ENCODE measurements around the gene ARX. TPM values are rescaled to one million over a fixed set of nuclear protein-coding genes. Genes with fewer than 3 reads are reported as not detected.

ARX gene
- total RNA-seq, 1 experiment from 2014 or later, result 0.24 TPM

DNA sequence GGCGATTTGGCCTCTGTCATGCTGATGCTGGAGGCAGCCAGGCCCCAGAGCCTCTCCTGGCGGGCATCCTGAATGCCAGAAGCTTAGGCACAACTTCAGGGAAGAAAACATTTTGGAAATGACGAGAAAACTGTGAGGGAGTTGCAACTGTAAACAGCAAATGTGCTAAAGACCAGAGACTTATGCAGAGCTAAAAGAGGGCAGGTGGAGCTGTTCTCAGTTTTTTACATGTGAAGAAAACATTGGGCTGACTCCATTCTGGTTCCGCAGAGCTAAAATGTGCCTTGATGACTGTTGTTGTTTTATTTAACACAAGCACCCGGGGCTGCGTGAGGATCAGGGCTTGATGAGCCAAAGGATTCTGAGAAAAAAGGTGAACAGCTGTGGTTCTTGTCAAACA is 10.8 kb upstream of the ARX start:
- Histone ChIP-seq H3K79me2 (ENCODE audit: insufficient read depth, low read length) (no peaks in the 10 kb centered on the region), H3K18ac (ENCODE audit: insufficient read length, low read depth, low read length) (no peak overlapping the region), H3K9me3 (ENCODE audit: control insufficient read depth, low read depth, low read length) (no peaks in the 10 kb centered on the region), H4K91ac (ENCODE audit: insufficient read length, low read depth, low read length) (no peak overlapping the region), H3K27ac (ENCODE audit: insufficient read length, low read depth, low read length) (no peak overlapping the region), H3K4me2 (ENCODE audit: insufficient read depth, insufficient read length, low read length) (no peak overlapping the region), H4K5ac (ENCODE audit: insufficient read length, low read depth, low read length) (no peak overlapping the region), H2BK15ac (ENCODE audit: low read depth, low read length) (no peak overlapping the region), H2BK12ac (ENCODE audit: insufficient read length, low read depth, low read length) (no peak overlapping the region), H3T11ph (ENCODE audit: low read length) (no peak overlapping the region), H3K23me2 (ENCODE audit: insufficient read length, low read depth, low read length, poor library complexity, severe bottlenecking) (peaks cover 2% of the 10 kb centered on the region), H2AK5ac (ENCODE audit: insufficient read length, low read length) (no peak overlapping the region), H3K9ac (ENCODE audit: extremely low read depth, insufficient read length, low read length) (no peak overlapping the region), H3K23ac (ENCODE audit: insufficient read length, low read depth, low read length) (no peak overlapping the region), H4K20me1 (ENCODE audit: control insufficient read depth, insufficient read depth, insufficient read length) (no peaks in the 10 kb centered on the region), H2AFZ (ENCODE audit: low read length) (no peak overlapping the region), H3K4ac (ENCODE audit: low read depth, low read length) (no peak overlapping the region), H3K79me1 (ENCODE audit: insufficient read depth, low read depth, low read length, poor library complexity, severe bottlenecking) (no peaks in the 10 kb centered on the region), H2BK5ac (ENCODE audit: insufficient read length, low read length) (no peak overlapping the region), H3K56ac (ENCODE audit: insufficient read length, low read depth, low read length) (no peak overlapping the region), H3K4me1 (ENCODE audit: insufficient read depth, low read length) (peaks cover 2% of the 10 kb centered on the region; the same call in 1 of the 2 replicates), H2BK20ac (ENCODE audit: low read depth, low read length, poor library complexity, severe bottlenecking) (no peak overlapping the region), H2BK120ac (ENCODE audit: low read depth, low read length, poor library complexity, severe bottlenecking) (no peak overlapping the region), H3K27me3 (ENCODE audit: insufficient read depth, low read length) (peaks cover 19% of the 10 kb centered on the region), H4K8ac (replicated peaks; ENCODE audit: insufficient read length, low read depth, low read length) (no peak overlapping the region), H3K14ac (ENCODE audit: insufficient read depth, low read length) (no peak overlapping the region)
- Mint-ChIP-seq H3K36me3 (ENCODE audit: insufficient read depth in 1 of 3, low read depth in 3 of 3) (no peaks in the 10 kb centered on the region), H3K9me3 (peaks cover 0 to 2% of the 10 kb centered on the region in 2 experiments; a peak in 1 of 5 replicates), H3K27ac (no peak overlapping the region; a peak in 1 of 7 replicates), H3K4me1 (peaks cover 50 to 52% of the 10 kb centered on the region in 2 experiments), H3K4me3 (no peak overlapping the region), H3K27me3 (ENCODE audit: low read depth) (peaks cover 50% of the 10 kb centered on the region)
- DNase-seq, result no peak
- TF ChIP-seq, protein P1, sequence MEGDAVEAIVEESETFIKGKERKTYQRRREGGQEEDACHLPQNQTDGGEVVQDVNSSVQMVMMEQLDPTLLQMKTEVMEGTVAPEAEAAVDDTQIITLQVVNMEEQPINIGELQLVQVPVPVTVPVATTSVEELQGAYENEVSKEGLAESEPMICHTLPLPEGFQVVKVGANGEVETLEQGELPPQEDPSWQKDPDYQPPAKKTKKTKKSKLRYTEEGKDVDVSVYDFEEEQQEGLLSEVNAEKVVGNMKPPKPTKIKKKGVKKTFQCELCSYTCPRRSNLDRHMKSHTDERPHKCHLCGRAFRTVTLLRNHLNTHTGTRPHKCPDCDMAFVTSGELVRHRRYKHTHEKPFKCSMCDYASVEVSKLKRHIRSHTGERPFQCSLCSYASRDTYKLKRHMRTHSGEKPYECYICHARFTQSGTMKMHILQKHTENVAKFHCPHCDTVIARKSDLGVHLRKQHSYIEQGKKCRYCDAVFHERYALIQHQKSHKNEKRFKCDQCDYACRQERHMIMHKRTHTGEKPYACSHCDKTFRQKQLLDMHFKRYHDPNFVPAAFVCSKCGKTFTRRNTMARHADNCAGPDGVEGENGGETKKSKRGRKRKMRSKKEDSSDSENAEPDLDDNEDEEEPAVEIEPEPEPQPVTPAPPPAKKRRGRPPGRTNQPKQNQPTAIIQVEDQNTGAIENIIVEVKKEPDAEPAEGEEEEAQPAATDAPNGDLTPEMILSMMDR (conservative IDR thresholded peaks at IDR 0.05), result no peak
- WGBS (ENCODE audit: extremely low coverage, insufficient read length, low lambda C conversion rate), result no CpG with 5 or more reads among the region's 6 CpGs
